ENCODE measurements around the gene SLC10A4.

The SLC10A4 gene

DNA sequence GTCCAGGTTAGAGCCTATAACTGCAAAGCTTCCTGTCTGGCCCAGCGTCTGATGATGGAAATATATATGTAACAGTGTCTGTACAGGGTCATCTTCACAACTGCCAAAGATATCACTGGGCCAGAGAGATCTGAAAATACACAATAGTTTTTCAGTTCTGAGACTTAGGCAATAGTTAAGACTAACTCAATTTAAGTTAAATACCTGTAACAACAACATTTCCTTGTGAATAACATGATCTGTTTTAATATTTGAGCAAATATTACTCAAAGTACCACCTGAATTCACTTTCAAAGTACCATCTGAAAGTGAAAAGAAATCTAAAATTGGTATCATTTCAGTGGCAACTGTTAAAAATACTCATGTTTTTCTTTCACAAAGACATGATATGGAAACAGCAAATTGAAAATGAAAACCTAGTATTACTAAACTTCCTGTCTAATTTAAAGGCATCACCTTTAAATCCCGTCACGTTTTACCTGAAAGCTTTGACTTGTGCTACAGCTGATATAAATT is 16.5 kb downstream of the SLC10A4 start:
- H3K4me3 ChIP-seq (ENCODE audit: low read depth in 1 of 2, low read length in 2 of 2): no peak overlapping the region
- H3K4me1 ChIP-seq (ENCODE audit: control insufficient read depth in 1 of 2, insufficient read depth in 2 of 2, low read length in 2 of 2): no peaks in the 10 kb centered on the region
- H3K9ac ChIP-seq (ENCODE audit: low read depth in 1 of 2, low read length in 2 of 2): no peak overlapping the region
- no peaks in the 10 kb centered on the region for H3K9me3 ChIP-seq (ENCODE audit: control insufficient read depth in 1 of 2, low read length in 2 of 2)
- no peaks in the 10 kb centered on the region for H3K27me3 ChIP-seq (ENCODE audit: control insufficient read depth in 1 of 2, insufficient read depth in 2 of 2, low read length in 2 of 2)
- no peak overlapping the region for H3K27ac ChIP-seq (ENCODE audit: low read depth, low read length)
- H3K36me3 ChIP-seq (ENCODE audit: control insufficient read depth in 1 of 2, insufficient read depth in 2 of 2, low read length in 2 of 2): peaks cover 8 to 38% of the 10 kb centered on the region in 2 donors

DNA sequence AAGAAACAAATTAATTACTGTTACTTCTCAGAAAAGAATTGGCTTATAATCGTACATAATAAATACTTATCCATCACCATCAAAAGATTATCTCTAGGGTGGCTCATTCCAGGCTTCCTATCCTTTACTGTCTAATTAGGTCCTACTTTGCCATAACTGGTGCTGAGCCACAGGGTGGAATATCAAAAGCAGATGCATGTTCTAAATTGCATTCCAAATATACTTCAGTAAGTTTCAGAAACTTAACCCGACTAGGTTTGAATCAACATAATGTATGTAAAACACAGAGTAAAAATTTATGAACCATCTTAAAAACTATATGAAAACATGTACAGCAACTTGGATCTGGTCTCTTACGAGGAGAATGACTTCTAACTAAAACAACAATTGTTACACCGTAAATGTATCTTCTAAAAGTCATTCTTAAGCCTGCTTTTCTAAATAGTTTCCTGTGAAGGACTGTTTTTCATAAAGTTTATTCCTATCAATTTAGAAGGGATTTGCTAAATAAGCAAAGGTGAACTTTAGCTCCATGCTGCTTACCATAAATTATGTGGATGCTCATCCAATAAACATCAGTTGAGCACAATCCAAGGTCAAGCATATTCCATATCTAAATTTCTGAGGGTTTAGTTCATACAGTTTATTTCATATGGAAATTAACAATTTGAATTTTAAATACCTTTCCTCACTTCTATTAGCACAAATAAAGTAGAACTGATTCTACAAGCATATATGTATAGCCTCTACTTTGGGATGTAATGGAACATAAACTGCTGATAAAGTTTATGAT is 20.3 kb downstream of the SLC10A4 start:
- no peaks in the 10 kb centered on the region for H3K4me1 ChIP-seq (ENCODE audit: control insufficient read depth in 1 of 2, insufficient read depth in 2 of 2, low read length in 2 of 2)
- H3K9ac ChIP-seq (ENCODE audit: low read depth in 1 of 2, low read length in 2 of 2): no peak overlapping the region
- no peaks in the 10 kb centered on the region for H3K27me3 ChIP-seq (ENCODE audit: control insufficient read depth in 1 of 2, insufficient read depth in 2 of 2, low read length in 2 of 2)
- no peak overlapping the region for H3K4me3 ChIP-seq (ENCODE audit: low read depth in 1 of 2, low read length in 2 of 2)
- H3K36me3 ChIP-seq (ENCODE audit: control insufficient read depth in 1 of 2, insufficient read depth in 2 of 2, low read length in 2 of 2): peaks cover 16 to 56% of the 10 kb centered on the region in 2 donors
- no peaks in the 10 kb centered on the region for H3K9me3 ChIP-seq (ENCODE audit: control insufficient read depth in 1 of 2, low read length in 2 of 2)
- H3K27ac ChIP-seq (ENCODE audit: low read depth, low read length): no peak overlapping the region

DNA sequence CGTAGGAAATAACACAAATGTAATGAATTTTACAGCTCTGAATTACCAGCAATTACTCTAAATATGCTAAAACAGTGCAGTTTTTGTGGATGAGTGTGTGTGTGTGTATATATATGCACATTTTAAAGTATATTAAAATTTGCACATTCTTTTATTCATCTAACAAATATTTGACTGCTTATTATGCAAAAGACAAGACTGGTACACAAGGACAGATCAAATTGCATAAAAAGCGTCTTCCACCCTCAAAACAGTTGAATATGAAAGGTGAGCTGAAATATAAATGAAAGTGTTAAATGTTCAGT is 20.8 kb downstream of the SLC10A4 start:
- Histone ChIP-seq H3K4me1 (ENCODE audit: control insufficient read depth in 1 of 2, insufficient read depth in 2 of 2, low read length in 2 of 2) (no peaks in the 10 kb centered on the region), H3K27me3 (ENCODE audit: control insufficient read depth in 1 of 2, insufficient read depth in 2 of 2, low read length in 2 of 2) (no peaks in the 10 kb centered on the region), H3K4me3 (ENCODE audit: low read depth in 1 of 2, low read length in 2 of 2) (no peak overlapping the region), H3K36me3 (ENCODE audit: control insufficient read depth in 1 of 2, insufficient read depth in 2 of 2, low read length in 2 of 2) (peaks cover 20 to 57% of the 10 kb centered on the region in 2 donors), H3K9ac (ENCODE audit: low read depth in 1 of 2, low read length in 2 of 2) (no peak overlapping the region), H3K27ac (ENCODE audit: low read depth, low read length) (no peak overlapping the region), H3K9me3 (ENCODE audit: control insufficient read depth in 1 of 2, low read length in 2 of 2) (no peaks in the 10 kb centered on the region)

DNA sequence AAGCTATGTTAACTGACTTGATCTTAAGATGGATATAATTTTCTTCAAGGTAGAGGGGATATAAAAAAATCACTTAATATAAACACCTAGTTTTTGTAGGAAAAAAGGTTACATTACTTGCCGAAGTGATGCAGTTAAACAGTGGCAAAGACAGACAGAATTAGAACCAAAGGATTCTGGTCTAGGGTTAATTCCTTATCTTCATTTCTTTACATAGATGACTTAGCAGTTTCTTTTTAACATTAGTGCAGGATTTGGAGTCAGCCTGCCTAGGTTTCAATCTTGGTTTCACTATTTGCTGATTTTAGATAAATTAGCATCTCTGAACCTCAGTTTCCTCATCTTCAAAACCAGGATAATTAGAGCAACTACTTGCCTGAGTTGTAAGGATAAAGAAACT is 21.2 kb downstream of the SLC10A4 start:
- Histone ChIP-seq H3K27me3 (ENCODE audit: control insufficient read depth in 1 of 2, insufficient read depth in 2 of 2, low read length in 2 of 2) (no peaks in the 10 kb centered on the region), H3K27ac (ENCODE audit: low read depth, low read length) (no peak overlapping the region), H3K4me1 (ENCODE audit: control insufficient read depth in 1 of 2, insufficient read depth in 2 of 2, low read length in 2 of 2) (no peaks in the 10 kb centered on the region), H3K9me3 (ENCODE audit: control insufficient read depth in 1 of 2, low read length in 2 of 2) (no peaks in the 10 kb centered on the region), H3K9ac (ENCODE audit: low read depth in 1 of 2, low read length in 2 of 2) (no peak overlapping the region), H3K36me3 (ENCODE audit: control insufficient read depth in 1 of 2, insufficient read depth in 2 of 2, low read length in 2 of 2) (peaks cover 20 to 58% of the 10 kb centered on the region in 2 donors), H3K4me3 (ENCODE audit: low read depth in 1 of 2, low read length in 2 of 2) (no peak overlapping the region)

DNA sequence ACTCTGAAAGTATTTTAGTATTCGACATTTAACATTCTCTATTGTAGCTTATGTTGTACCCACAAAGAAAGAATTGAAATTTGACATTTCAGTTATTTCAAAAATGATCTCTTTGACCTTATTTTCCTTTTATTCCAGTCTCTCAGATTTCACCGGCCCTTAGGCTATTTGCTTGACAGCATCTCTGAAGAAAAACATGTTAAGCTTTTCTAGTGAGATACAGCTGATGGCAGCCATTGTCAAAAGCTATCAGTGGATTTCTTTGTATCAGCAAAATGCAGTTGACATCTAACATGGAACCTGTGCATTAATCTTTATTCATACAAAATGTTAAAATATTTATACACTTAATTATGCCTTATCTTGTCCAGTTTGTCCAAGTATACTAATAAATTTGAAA is 23.6 kb downstream of the SLC10A4 start:
- no peak overlapping the region for H3K27ac ChIP-seq (ENCODE audit: low read depth, low read length)
- H3K4me3 ChIP-seq (ENCODE audit: low read depth in 1 of 2, low read length in 2 of 2): no peak overlapping the region
- peaks cover 26 to 60% of the 10 kb centered on the region in 2 donors for H3K36me3 ChIP-seq (ENCODE audit: control insufficient read depth in 1 of 2, insufficient read depth in 2 of 2, low read length in 2 of 2)
- no peaks in the 10 kb centered on the region for H3K9me3 ChIP-seq (ENCODE audit: control insufficient read depth in 1 of 2, low read length in 2 of 2)
- H3K27me3 ChIP-seq (ENCODE audit: control insufficient read depth in 1 of 2, insufficient read depth in 2 of 2, low read length in 2 of 2): no peaks in the 10 kb centered on the region
- no peaks in the 10 kb centered on the region for H3K4me1 ChIP-seq (ENCODE audit: control insufficient read depth in 1 of 2, insufficient read depth in 2 of 2, low read length in 2 of 2)
- no peak overlapping the region for H3K9ac ChIP-seq (ENCODE audit: low read depth in 1 of 2, low read length in 2 of 2)

DNA sequence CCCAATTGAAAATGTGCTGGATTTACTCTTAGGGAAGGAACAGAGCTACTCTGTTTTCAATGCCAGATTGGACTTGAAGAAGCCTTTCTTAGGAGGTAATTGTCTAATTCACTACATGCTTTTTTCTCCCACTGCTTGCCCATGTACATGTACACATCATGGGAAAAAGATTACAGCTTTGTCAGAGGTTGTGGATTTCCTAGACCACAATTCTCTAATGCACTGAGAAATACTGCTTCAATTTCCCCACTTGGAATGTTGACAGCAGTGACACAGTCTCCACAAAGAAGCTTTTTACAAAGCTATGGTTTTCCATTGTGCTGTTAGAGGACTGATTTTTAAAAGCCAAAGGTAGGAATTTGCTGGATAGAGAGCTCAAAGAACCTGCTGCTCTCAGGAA is 26.4 kb downstream of the SLC10A4 start:
- no peaks in the 10 kb centered on the region for H3K27me3 ChIP-seq (ENCODE audit: control insufficient read depth in 1 of 2, insufficient read depth in 2 of 2, low read length in 2 of 2)
- H3K27ac ChIP-seq (ENCODE audit: low read depth, low read length): no peak overlapping the region
- H3K9me3 ChIP-seq (ENCODE audit: control insufficient read depth in 1 of 2, low read length in 2 of 2): no peaks in the 10 kb centered on the region
- H3K36me3 ChIP-seq (ENCODE audit: control insufficient read depth in 1 of 2, insufficient read depth in 2 of 2, low read length in 2 of 2): peaks cover 47 to 78% of the 10 kb centered on the region in 2 donors
- no peak overlapping the region for H3K4me3 ChIP-seq (ENCODE audit: low read depth in 1 of 2, low read length in 2 of 2)
- H3K4me1 ChIP-seq (ENCODE audit: control insufficient read depth in 1 of 2, insufficient read depth in 2 of 2, low read length in 2 of 2): no peaks in the 10 kb centered on the region
- no peak overlapping the region for H3K9ac ChIP-seq (ENCODE audit: low read depth in 1 of 2, low read length in 2 of 2)

DNA sequence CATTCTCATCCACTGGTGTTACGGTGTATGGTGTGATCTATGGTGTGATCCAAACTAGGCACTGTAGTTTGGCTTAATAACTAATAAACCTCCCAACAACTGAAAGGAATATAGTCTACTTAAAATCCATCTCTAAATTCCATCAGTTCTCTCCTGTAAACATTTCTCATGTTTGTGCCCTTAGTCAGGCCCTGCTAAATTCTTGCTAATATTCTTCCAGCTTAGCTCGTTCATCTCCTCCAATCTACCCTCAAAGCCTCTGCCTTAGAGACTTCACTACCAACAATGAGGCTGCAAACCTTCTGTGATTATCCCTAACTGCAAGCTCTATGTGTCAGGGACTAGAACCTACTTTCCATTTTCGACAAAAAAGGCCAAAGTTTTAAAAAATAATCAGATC is 35.0 kb downstream of the SLC10A4 start:
- H3K27ac ChIP-seq (ENCODE audit: low read depth, low read length): no peak overlapping the region
- peaks cover 60 to 76% of the 10 kb centered on the region in 2 donors for H3K36me3 ChIP-seq (ENCODE audit: control insufficient read depth in 1 of 2, insufficient read depth in 2 of 2, low read length in 2 of 2)
- H3K4me3 ChIP-seq (ENCODE audit: low read depth in 1 of 2, low read length in 2 of 2): no peak overlapping the region
- no peak overlapping the region for H3K9ac ChIP-seq (ENCODE audit: low read depth in 1 of 2, low read length in 2 of 2)
- H3K4me1 ChIP-seq (ENCODE audit: control insufficient read depth in 1 of 2, insufficient read depth in 2 of 2, low read length in 2 of 2): no peaks in the 10 kb centered on the region
- H3K27me3 ChIP-seq (ENCODE audit: control insufficient read depth in 1 of 2, insufficient read depth in 2 of 2, low read length in 2 of 2): no peaks in the 10 kb centered on the region
- H3K9me3 ChIP-seq (ENCODE audit: control insufficient read depth in 1 of 2, low read length in 2 of 2): no peaks in the 10 kb centered on the region

DNA sequence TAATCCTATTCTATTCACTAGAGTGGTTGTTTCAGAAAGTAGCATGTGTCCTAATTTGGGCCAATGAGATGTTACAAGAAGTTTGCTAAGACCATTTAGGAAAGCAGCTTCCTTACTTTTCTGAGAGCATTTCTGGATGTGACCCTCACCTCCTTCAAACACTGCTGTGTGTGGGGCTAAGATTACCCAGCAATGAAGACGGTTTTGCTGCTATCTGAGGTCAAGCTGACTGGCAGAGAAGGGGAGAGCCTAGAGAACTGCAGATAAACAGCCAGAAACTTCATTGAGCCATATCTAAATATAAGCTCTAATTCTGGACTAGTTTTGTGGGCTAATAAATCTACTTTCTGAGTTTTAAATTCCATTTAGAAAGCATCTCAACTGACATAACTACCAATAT is 43.3 kb downstream of the SLC10A4 start:
- Histone ChIP-seq H3K9ac (ENCODE audit: low read depth in 1 of 2, low read length in 2 of 2) (no peak overlapping the region), H3K27ac (ENCODE audit: low read depth, low read length) (no peak overlapping the region), H3K9me3 (ENCODE audit: control insufficient read depth in 1 of 2, low read length in 2 of 2) (no peaks in the 10 kb centered on the region), H3K27me3 (ENCODE audit: control insufficient read depth in 1 of 2, insufficient read depth in 2 of 2, low read length in 2 of 2) (no peaks in the 10 kb centered on the region), H3K4me1 (ENCODE audit: control insufficient read depth in 1 of 2, insufficient read depth in 2 of 2, low read length in 2 of 2) (no peaks in the 10 kb centered on the region), H3K36me3 (ENCODE audit: control insufficient read depth in 1 of 2, insufficient read depth in 2 of 2, low read length in 2 of 2) (peaks cover 53 to 77% of the 10 kb centered on the region in 2 donors), H3K4me3 (ENCODE audit: low read depth in 1 of 2, low read length in 2 of 2) (no peak overlapping the region)

DNA sequence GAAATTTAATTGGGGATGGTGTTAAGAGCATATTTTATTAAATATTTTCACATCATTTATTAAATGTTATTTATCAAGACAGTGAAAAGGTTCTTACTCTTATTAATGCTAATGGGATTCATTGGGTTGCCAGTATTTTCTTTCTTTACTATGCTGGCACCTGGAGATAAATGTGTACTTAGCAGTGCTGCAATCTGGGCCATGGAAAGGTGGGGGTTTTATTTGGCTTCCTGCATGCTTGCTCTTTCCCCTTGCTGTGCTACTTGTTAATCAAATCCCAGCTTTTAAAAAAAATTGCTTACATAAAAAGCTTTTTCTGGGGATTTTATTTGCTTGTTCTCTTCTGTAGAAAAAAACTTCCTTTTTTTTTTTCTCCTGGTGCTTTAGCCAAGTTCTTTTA is 55.2 kb downstream of the SLC10A4 start:
- Histone ChIP-seq H3K27me3 (ENCODE audit: control insufficient read depth in 1 of 2, insufficient read depth in 2 of 2, low read length in 2 of 2) (no peaks in the 10 kb centered on the region), H3K36me3 (ENCODE audit: control insufficient read depth in 1 of 2, insufficient read depth in 2 of 2, low read length in 2 of 2) (peaks cover 25 to 59% of the 10 kb centered on the region in 2 donors), H3K27ac (ENCODE audit: low read depth, low read length) (no peak overlapping the region), H3K9me3 (ENCODE audit: control insufficient read depth in 1 of 2, low read length in 2 of 2) (no peaks in the 10 kb centered on the region), H3K4me3 (ENCODE audit: low read depth in 1 of 2, low read length in 2 of 2) (no peak overlapping the region), H3K9ac (ENCODE audit: low read depth in 1 of 2, low read length in 2 of 2) (no peak overlapping the region), H3K4me1 (ENCODE audit: control insufficient read depth in 1 of 2, insufficient read depth in 2 of 2, low read length in 2 of 2) (no peaks in the 10 kb centered on the region)
